ENCODE data around the gene PRKAA1.
"Not testable (repeated sequence)": the region's sequence is repeated elsewhere in the genome, so short reads cannot be mapped to it uniquely, and the experiment has no call there.

Gene PRKAA1

DNA sequence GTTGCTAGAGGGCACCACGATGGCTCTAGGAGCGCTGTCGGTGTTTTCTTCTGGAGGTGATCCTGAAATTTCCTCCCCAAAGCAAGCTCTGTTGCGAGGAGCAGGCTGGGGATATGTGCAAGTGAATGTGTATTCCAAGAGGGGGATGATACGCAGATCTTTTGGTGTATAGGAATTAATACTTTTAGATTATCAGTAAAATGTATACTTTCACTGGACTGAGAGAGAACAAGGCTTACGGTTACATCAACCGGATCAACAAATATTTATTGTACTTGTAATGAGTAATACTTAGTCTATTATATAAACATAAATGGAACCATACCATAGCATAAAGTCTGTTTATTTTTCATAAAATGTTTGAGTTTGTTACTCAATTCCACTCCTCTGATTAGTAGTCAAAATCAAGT, 632 bp upstream of the PRKAA1 start:
- DNase-seq = no peak
- no peaks in the 10 kb centered on the region for H3K27me3 ChIP-seq (replicated peaks in 2 of 5; ENCODE audit: control insufficient read depth in 4 of 5, insufficient read depth in 5 of 5, low read length in 4 of 5)
- CTCF ChIA-PET = interaction anchor here (0.6 to 1.3 kb wide), 6 partner anchors 9 to 43 kb away, joined by 3 to 5 read pairs (median 4); partner anchors contain the start of gene TTC33
- POLR2A ChIA-PET = interaction anchor here (1.1 kb wide), 1 partner anchor 28 kb away, joined by 4 read pairs; no protein-coding TSS in a partner anchor
- H3K4me1 ChIP-seq (ENCODE audit: control extremely low read depth in 1 of 4, control insufficient read depth in 4 of 4, insufficient read depth in 4 of 4, low read length in 3 of 4) = peaks cover 7 to 33% (median 21%) of the 10 kb centered on the region in 4 experiments
- H3K4me3 ChIP-seq (ENCODE audit: control insufficient read depth in 1 of 7, extremely low read depth in 1 of 7, insufficient read depth in 4 of 7, low read depth in 2 of 7, low read length in 6 of 7) = peak overlapping the region; percentile 77 to 99 (median 90)
- no peaks in the 10 kb centered on the region for H3K9me3 ChIP-seq (ENCODE audit: control extremely low read depth in 1 of 5, control insufficient read depth in 4 of 5, insufficient read depth in 2 of 5, low read depth in 1 of 5, low read length in 4 of 5)
- H3K36me3 ChIP-seq (ENCODE audit: control insufficient read depth in 4 of 4, insufficient read depth in 4 of 4, low read length in 3 of 4) = peaks cover 0 to 7% (median under 1%) of the 10 kb centered on the region in 4 experiments
- whole genome bisulfite sequencing (ENCODE audit: insufficient coverage) = 0% methylated on average over 2 of the region's 7 CpGs
- H3K27ac ChIP-seq (ENCODE audit: insufficient read depth in 1 of 2, low read depth in 1 of 2, low read length in 2 of 2, poor library complexity in 1 of 2, severe bottlenecking in 2 of 2) = peak overlapping the region; percentile 40 to 87

GRCh38 chr5:40797273-40798011, 732 bp downstream of the PRKAA1 start:
- POLR2A ChIA-PET = interaction anchor here (1.7 kb wide), 1 partner anchor 28 kb away, joined by 3 read pairs; no protein-coding TSS in a partner anchor
- Histone ChIP-seq H3K27me3 (replicated peaks in 2 of 5; ENCODE audit: control insufficient read depth in 4 of 5, insufficient read depth in 5 of 5, low read length in 4 of 5) (no peaks in the 10 kb centered on the region), H3K4me3 (ENCODE audit: control insufficient read depth in 1 of 7, extremely low read depth in 1 of 7, insufficient read depth in 4 of 7, low read depth in 2 of 7, low read length in 6 of 7) (peak overlapping the region; percentile 79 to 99 (median 86)), H3K36me3 (ENCODE audit: control insufficient read depth in 4 of 4, insufficient read depth in 4 of 4, low read length in 3 of 4) (peaks cover 0 to 7% (median under 1%) of the 10 kb centered on the region in 4 experiments), H3K9me3 (ENCODE audit: control extremely low read depth in 1 of 5, control insufficient read depth in 4 of 5, insufficient read depth in 2 of 5, low read depth in 1 of 5, low read length in 4 of 5) (no peaks in the 10 kb centered on the region), H3K4me1 (ENCODE audit: control extremely low read depth in 1 of 4, control insufficient read depth in 4 of 4, insufficient read depth in 4 of 4, low read length in 3 of 4) (peaks cover 7 to 32% (median 21%) of the 10 kb centered on the region in 4 experiments), H3K27ac (ENCODE audit: insufficient read depth in 1 of 2, low read depth in 1 of 2, low read length in 2 of 2, poor library complexity in 1 of 2, severe bottlenecking in 2 of 2) (peak overlapping the region; percentile 79 to 86)
- CTCF ChIA-PET = interaction anchor here (0.7 to 1.4 kb wide), 2 partner anchors 42 to 1585 kb away, joined by 3 read pairs; partner anchors contain the start of gene TTC33
- DNase-seq = peak; percentile 92 to 98 (median 97)
- 0% methylated on average over 30 of the region's 56 CpGs for WGBS (ENCODE audit: insufficient coverage)

- Histone ChIP-seq H3K9me3 (ENCODE audit: control extremely low read depth in 1 of 5, control insufficient read depth in 4 of 5, insufficient read depth in 2 of 5, low read depth in 1 of 5, low read length in 4 of 5) (no peaks in the 10 kb centered on the region), H3K27me3 (replicated peaks in 2 of 5; ENCODE audit: control insufficient read depth in 4 of 5, insufficient read depth in 5 of 5, low read length in 4 of 5) (no peaks in the 10 kb centered on the region), H3K27ac (ENCODE audit: insufficient read depth in 1 of 2, low read depth in 1 of 2, low read length in 2 of 2, poor library complexity in 1 of 2, severe bottlenecking in 2 of 2) (peak overlapping the region in 1 of 2 experiments; percentile 86), H3K4me1 (ENCODE audit: control extremely low read depth in 1 of 4, control insufficient read depth in 4 of 4, insufficient read depth in 4 of 4, low read length in 3 of 4) (peaks cover 7 to 33% (median 21%) of the 10 kb centered on the region in 4 experiments), H3K4me3 (ENCODE audit: control insufficient read depth in 1 of 7, extremely low read depth in 1 of 7, insufficient read depth in 4 of 7, low read depth in 2 of 7, low read length in 6 of 7) (peak overlapping the region in 5 of 7 experiments; percentile 79 to 99 (median 85)), H3K36me3 (ENCODE audit: control insufficient read depth in 4 of 4, insufficient read depth in 4 of 4, low read length in 3 of 4) (peaks cover 0 to 7% (median under 1%) of the 10 kb centered on the region in 4 experiments)
- peak in 1 of 3 donors; percentile 35 for DNase-seq
- WGBS (ENCODE audit: insufficient coverage) = 40% methylated on average over 1 of the region's 3 CpGs
- ChIA-PET CTCF (interaction anchor here (1.4 to 1.5 kb wide), 2 partner anchors 21 to 41 kb away, joined by 3 read pairs; partner anchors contain the start of gene TTC33), POLR2A (interaction anchor here (1.7 kb wide), 1 partner anchor 27 kb away, joined by 3 read pairs; no protein-coding TSS in a partner anchor)
Observed at GRCh38 chr5:40796487-40796889, 1.7 kb downstream of the PRKAA1 start.

DNA sequence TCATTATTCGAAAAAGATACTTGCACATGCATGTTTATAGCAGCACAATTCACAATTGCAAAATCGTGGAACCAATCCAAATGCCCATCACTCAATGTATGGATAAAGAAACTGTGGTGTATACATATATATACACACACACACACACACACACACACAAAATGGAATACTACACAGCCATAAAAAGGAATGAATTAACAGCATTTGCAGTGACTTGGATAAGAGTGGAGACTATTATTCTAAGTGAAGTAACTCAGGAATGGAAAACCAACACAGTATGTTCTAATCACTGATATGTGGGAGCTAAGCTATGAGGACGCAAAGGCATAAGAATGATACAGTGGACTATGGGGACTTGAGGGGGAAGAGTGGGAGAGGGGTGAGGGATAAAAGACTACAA, 3.3 kb downstream of the PRKAA1 start:
- H3K36me3 ChIP-seq (ENCODE audit: control insufficient read depth in 4 of 4, insufficient read depth in 4 of 4, low read length in 3 of 4); H3K27me3 ChIP-seq (replicated peaks in 2 of 5; ENCODE audit: control insufficient read depth in 4 of 5, insufficient read depth in 5 of 5, low read length in 4 of 5); H3K9me3 ChIP-seq (ENCODE audit: control extremely low read depth in 1 of 5, control insufficient read depth in 4 of 5, insufficient read depth in 2 of 5, low read depth in 1 of 5, low read length in 4 of 5); H3K4me3 ChIP-seq (ENCODE audit: control insufficient read depth in 1 of 7, extremely low read depth in 1 of 7, insufficient read depth in 4 of 7, low read depth in 2 of 7, low read length in 6 of 7); H3K27ac ChIP-seq (ENCODE audit: insufficient read depth in 1 of 2, low read depth in 1 of 2, low read length in 2 of 2, poor library complexity in 1 of 2, severe bottlenecking in 2 of 2); POLR2A ChIA-PET; DNase-seq: not testable (repeated sequence)
- CTCF ChIA-PET = interaction anchor here (1.5 kb wide), 1 partner anchor 20 kb away, joined by 3 read pairs; no protein-coding TSS in a partner anchor
- WGBS (ENCODE audit: insufficient coverage) = 100% methylated on average over 1 of the region's 3 CpGs
- H3K4me1 ChIP-seq (ENCODE audit: control extremely low read depth in 1 of 4, control insufficient read depth in 4 of 4, insufficient read depth in 4 of 4, low read length in 3 of 4) = peaks cover 7 to 39% (median 22%) of the 10 kb centered on the region in 4 experiments

DNA sequence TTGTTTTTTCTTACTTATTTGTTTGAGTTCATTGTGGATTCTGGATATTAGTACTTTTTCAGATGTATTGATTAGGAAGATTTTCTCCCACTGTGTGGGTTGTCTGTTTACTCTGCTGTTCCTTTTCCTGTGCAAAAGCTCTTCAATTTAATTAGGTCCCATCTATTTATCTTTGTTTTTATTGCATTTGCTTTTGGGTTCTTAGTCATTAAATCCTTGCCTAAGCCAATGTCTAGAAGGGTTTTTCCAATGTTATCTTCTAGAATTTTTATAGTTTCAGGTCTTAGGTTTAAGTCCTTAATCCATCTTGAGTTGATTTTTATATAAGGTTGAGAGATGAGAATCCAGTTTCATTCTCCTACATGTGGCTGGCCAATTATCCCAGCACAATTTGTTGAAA, 3.8 kb downstream of the PRKAA1 start:
- peaks cover 7 to 40% (median 20%) of the 10 kb centered on the region in 4 experiments for H3K4me1 ChIP-seq (ENCODE audit: control extremely low read depth in 1 of 4, control insufficient read depth in 4 of 4, insufficient read depth in 4 of 4, low read length in 3 of 4)
- CTCF ChIA-PET; DNase-seq; H3K36me3 ChIP-seq (ENCODE audit: control insufficient read depth in 4 of 4, insufficient read depth in 4 of 4, low read length in 3 of 4); H3K9me3 ChIP-seq (ENCODE audit: control extremely low read depth in 1 of 5, control insufficient read depth in 4 of 5, insufficient read depth in 2 of 5, low read depth in 1 of 5, low read length in 4 of 5); H3K27ac ChIP-seq (ENCODE audit: insufficient read depth in 1 of 2, low read depth in 1 of 2, low read length in 2 of 2, poor library complexity in 1 of 2, severe bottlenecking in 2 of 2); H3K4me3 ChIP-seq (ENCODE audit: control insufficient read depth in 1 of 7, extremely low read depth in 1 of 7, insufficient read depth in 4 of 7, low read depth in 2 of 7, low read length in 6 of 7); POLR2A ChIA-PET; H3K27me3 ChIP-seq (replicated peaks in 2 of 5; ENCODE audit: control insufficient read depth in 4 of 5, insufficient read depth in 5 of 5, low read length in 4 of 5): not testable (repeated sequence)

DNA sequence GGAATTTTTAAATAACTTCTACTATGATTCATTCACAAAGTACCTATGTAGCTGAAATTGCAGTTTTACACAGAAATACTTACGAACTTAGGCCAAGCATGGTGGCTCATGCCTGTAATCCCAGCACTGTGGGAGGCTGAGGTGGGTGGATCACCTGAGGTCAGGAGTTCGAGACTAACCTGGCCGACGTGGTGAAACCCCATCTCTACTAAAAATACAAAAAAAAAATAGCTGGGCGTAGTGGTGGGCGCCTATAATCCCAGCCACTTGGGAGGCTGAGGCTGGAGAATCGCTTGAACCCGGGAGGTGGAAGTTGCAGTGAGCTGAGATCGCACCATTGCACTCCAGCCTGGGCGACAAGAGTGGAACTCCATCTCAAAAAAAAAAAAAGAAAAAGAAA, 5.5 kb downstream of the PRKAA1 start:
- H3K27ac ChIP-seq (ENCODE audit: insufficient read depth in 1 of 2, low read depth in 1 of 2, low read length in 2 of 2, poor library complexity in 1 of 2, severe bottlenecking in 2 of 2); DNase-seq; H3K27me3 ChIP-seq (replicated peaks in 2 of 5; ENCODE audit: control insufficient read depth in 4 of 5, insufficient read depth in 5 of 5, low read length in 4 of 5); H3K36me3 ChIP-seq (ENCODE audit: control insufficient read depth in 4 of 4, insufficient read depth in 4 of 4, low read length in 3 of 4); H3K9me3 ChIP-seq (ENCODE audit: control extremely low read depth in 1 of 5, control insufficient read depth in 4 of 5, insufficient read depth in 2 of 5, low read depth in 1 of 5, low read length in 4 of 5); POLR2A ChIA-PET; H3K4me3 ChIP-seq (ENCODE audit: control insufficient read depth in 1 of 7, extremely low read depth in 1 of 7, insufficient read depth in 4 of 7, low read depth in 2 of 7, low read length in 6 of 7): not testable (repeated sequence)
- 90% methylated on average over 2 of the region's 10 CpGs for WGBS (ENCODE audit: insufficient coverage)
- CTCF ChIA-PET = interaction anchor here (0.7 to 1.4 kb wide), 4 partner anchors 14 to 46 kb away, joined by 3 to 5 read pairs (median 4); no protein-coding TSS in a partner anchor
- peaks cover 7 to 34% (median 14%) of the 10 kb centered on the region in 4 experiments for H3K4me1 ChIP-seq (ENCODE audit: control extremely low read depth in 1 of 4, control insufficient read depth in 4 of 4, insufficient read depth in 4 of 4, low read length in 3 of 4)

DNA sequence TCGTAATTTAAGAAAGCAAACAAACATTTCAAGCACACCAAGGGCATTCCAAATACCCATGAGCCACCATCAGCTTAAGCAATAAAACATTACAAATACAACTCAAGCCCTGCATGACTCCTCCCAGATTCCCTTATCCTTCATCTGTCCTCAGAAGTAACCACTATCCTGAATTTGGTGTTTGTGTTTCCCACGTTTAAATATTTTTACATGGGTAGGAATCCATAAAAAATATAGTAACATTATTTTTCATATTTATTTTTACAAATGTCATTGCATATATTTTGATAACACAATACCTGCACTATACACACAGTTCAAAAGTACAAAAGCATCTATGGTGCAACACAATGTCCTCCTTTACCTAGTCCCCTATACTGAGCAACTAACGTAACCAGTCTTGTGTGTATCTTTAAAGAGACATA, 6.4 kb downstream of the PRKAA1 start:
- DNase-seq = no peak
- Histone ChIP-seq H3K36me3 (ENCODE audit: control insufficient read depth in 4 of 4, insufficient read depth in 4 of 4, low read length in 3 of 4) (peaks cover 0 to 12% (median 3%) of the 10 kb centered on the region in 4 experiments), H3K27me3 (replicated peaks in 2 of 5; ENCODE audit: control insufficient read depth in 4 of 5, insufficient read depth in 5 of 5, low read length in 4 of 5) (no peaks in the 10 kb centered on the region), H3K4me3 (ENCODE audit: control insufficient read depth in 1 of 7, extremely low read depth in 1 of 7, insufficient read depth in 4 of 7, low read depth in 2 of 7, low read length in 6 of 7) (peak overlapping the region in 1 of 7 experiments; percentile 13), H3K9me3 (ENCODE audit: control extremely low read depth in 1 of 5, control insufficient read depth in 4 of 5, insufficient read depth in 2 of 5, low read depth in 1 of 5, low read length in 4 of 5) (no peaks in the 10 kb centered on the region), H3K27ac (ENCODE audit: insufficient read depth in 1 of 2, low read depth in 1 of 2, low read length in 2 of 2, poor library complexity in 1 of 2, severe bottlenecking in 2 of 2) (no peak overlapping the region), H3K4me1 (ENCODE audit: control extremely low read depth in 1 of 4, control insufficient read depth in 4 of 4, insufficient read depth in 4 of 4, low read length in 3 of 4) (peaks cover 5 to 29% (median 12%) of the 10 kb centered on the region in 4 experiments)
- WGBS (ENCODE audit: insufficient coverage) = no CpG with 5 or more reads among the region's 3 CpGs
- CTCF ChIA-PET = interaction anchor here (1.0 to 2.1 kb wide), 2 partner anchors 12 to 17 kb away, joined by 3 to 12 read pairs; no protein-coding TSS in a partner anchor
- POLR2A ChIA-PET = no interaction called here

Data from common myeloid progenitor, CD34-positive (primary cell).